C1 segment of cervical spinal cord (tissue), 14 donors: ENCODE measurements around the gene ATP1B2.

ENCODE experiments used
- DNase-seq, 14 donors: peaks; one replicate each; lab custom pipeline; 2025; lab: John Stamatoyannopoulos, UW

ATP1B2 gene

GRCh38 chr17:7684851-7685532, 34.3 kb downstream of the ATP1B2 start:
- no peak for DNase-seq

GRCh38 chr17:7685533-7686221, 35.0 kb downstream of the ATP1B2 start:
- DNase-seq, result peak; percentile 51 to 97 (median 88)

- DNase-seq, result peak; percentile 51 to 97 (median 89)
Measured at GRCh38 chr17:7686222-7687071, 35.7 kb downstream of the ATP1B2 start.

- peak; percentile 27 to 91 (median 85) for DNase-seq
Measured at GRCh38 chr17:7687072-7687907, 36.6 kb downstream of the ATP1B2 start, which contains the start of gene TP53. TSS of gene TP53 (minus strand) at chr17:7687490. CDS start at chr17:7676594, 10,896 bp downstream.

- DNase-seq, result peak; percentile 72 to 99 (median 94)
Measured at GRCh38 chr17:7687908-7688807, 37.4 kb downstream of the ATP1B2 start, which contains the start of gene WRAP53. TSS of gene WRAP53 (plus strand) at chr17:7688477. CDS start at chr17:7688649, 172 bp downstream.

- no peak for DNase-seq
Measured at GRCh38 chr17:7688808-7689316, 38.1 kb downstream of the ATP1B2 start.

GRCh38 chr17:7695586-7695985, 44.9 kb downstream of the ATP1B2 start:
- no peak for DNase-seq

- no peak for DNase-seq
Measured at GRCh38 chr17:7697828-7698588, 47.3 kb downstream of the ATP1B2 start.

- no peak for DNase-seq
Measured at GRCh38 chr17:7700510-7700909, 49.8 kb downstream of the ATP1B2 start.

- DNase-seq, result no peak
Measured at GRCh38 chr17:7701681-7702080, 51.0 kb downstream of the ATP1B2 start.

GRCh38 chr17:7702776-7703175, 52.0 kb downstream of the ATP1B2 start:
- DNase-seq, result no peak

GRCh38 chr17:7703584-7704479, 53.1 kb downstream of the ATP1B2 start:
- peak in 1 of 14 donors; percentile 29 for DNase-seq

GRCh38 chr17:7704601-7705268, 54.0 kb downstream of the ATP1B2 start, which contains the start of gene EFNB3:
TSS of gene EFNB3 (plus strand) at chr17:7705202. CDS start at chr17:7705599, 397 bp downstream.
- DNase-seq, result no peak

- DNase-seq, result no peak
Measured at GRCh38 chr17:7705269-7706255, 54.8 kb downstream of the ATP1B2 start.

- DNase-seq, result no peak
Measured at GRCh38 chr17:7706631-7707354, 56.1 kb downstream of the ATP1B2 start.
